GM12878 (cell line): ENCODE measurements around the gene PRORP. TPM values are rescaled to one million over a fixed set of nuclear protein-coding genes. Genes with fewer than 3 reads are reported as not detected.

Source experiments
- ATAC-seq: fragments of 200-7000 bp; cut with Tn5 transposase; 3 replicates; pipeline ENCODE4 v1.9.1; 2020; ENCODE audit warnings: mild to moderate bottlenecking, moderate library complexity
- BruUV-seq: library from RNA; stranded (reverse); fragments of 400-500 nt; replicated peaks from 2 replicates; lab custom pipeline; 2021; lab: Mats Ljungman, UMichigan
- CTCF ChIA-PET: fragments of 300-600 bp; sonication (Branson Sonifier 250); formaldehyde crosslinking; extraction: SDS; loops from one replicate; lab custom pipeline; 2021; ENCODE audit warnings: inconsistent platforms; lab: Yijun Ruan, JAX
- POLR2A ChIA-PET: fragments of 350-600 bp; formaldehyde crosslinking; extraction: SDS; loops from one replicate; lab custom pipeline; 2021; ENCODE audit warnings: inconsistent platforms; lab: Charles Lee
- RAD21 ChIA-PET: fragments of 300-600 bp; sonication (Branson Sonifier 250); formaldehyde crosslinking; loops from one replicate; lab custom pipeline; 2023; ENCODE audit warnings: antibody characterized with exemption; ENCODE audit not compliant: unreplicated experiment; lab: Charles Lee
- SMC1A ChIA-PET: fragments of 300-600 bp; sonication (Branson Sonifier 250); formaldehyde crosslinking; loops from one replicate; lab custom pipeline; 2023; ENCODE audit not compliant: unreplicated experiment, uncharacterized antibody; lab: Charles Lee
- DNase-seq: peaks from one replicate; pipeline ENCODE4 v3.0.0-alpha.2; 2011; ENCODE audit warnings: low read depth, low spot score
- FAIRE-seq: peaks from 3 replicates; lab custom pipeline; 2011; peaks lifted over from hg19 to GRCh38; lab: Jason Lieb, UNC
- H2AFZ ChIP-seq: 2 replicates; pipeline ENCODE4 v1.6.0; 2011; ENCODE audit warnings: low read depth, low read length, control low read depth; ENCODE audit not compliant: control insufficient read depth
- H3K27ac ChIP-seq: 2 replicates; pipeline ENCODE4 v1.5.1; 2011; ENCODE audit warnings: control low read depth; ENCODE audit not compliant: control insufficient read depth, insufficient read depth
- H3K27me3 ChIP-seq, 2 experiments: replicated peaks in 1 of 2; 2 replicates each; pipeline versions ENCODE4 v1.6.0 to v1.6.1; 2011; ENCODE audit warnings: low read length in 1 of 2; ENCODE audit not compliant: control insufficient read depth in 2 of 2, insufficient read depth in 2 of 2
- H3K36me3 ChIP-seq, 2 experiments: 2 replicates each; pipeline ENCODE4 v1.5.1; 2011; ENCODE audit warnings: low read length in 1 of 2; ENCODE audit not compliant: control insufficient read depth in 2 of 2, insufficient read depth in 2 of 2
- H3K4me1 ChIP-seq: 2 replicates; pipeline ENCODE4 v1.6.1; 2011; ENCODE audit warnings: mild to moderate bottlenecking, low read length, moderate library complexity, mixed read lengths; ENCODE audit not compliant: control insufficient read depth, insufficient read depth
- H3K4me2 ChIP-seq: 2 replicates; pipeline ENCODE4 v1.6.0; 2011; ENCODE audit warnings: control low read depth; ENCODE audit not compliant: control insufficient read depth, insufficient read depth
- H3K4me3 ChIP-seq: fragments of 200-600 bp; sonication (generic); 2 replicates; pipeline ENCODE4 v1.5.1; 2016
- H3K79me2 ChIP-seq: 2 replicates; pipeline ENCODE4 v1.6.0; 2011; ENCODE audit warnings: low read length; ENCODE audit not compliant: control insufficient read depth, insufficient read depth
- H3K9ac ChIP-seq: 2 replicates; pipeline ENCODE4 v1.8.0; 2011; ENCODE audit warnings: low read length, control low read depth, mixed read lengths; ENCODE audit not compliant: control insufficient read depth, insufficient read depth
- H3K9me3 ChIP-seq: replicated peaks from 3 replicates; pipeline ENCODE4 v1.5.1; 2011; ENCODE audit warnings: mild to moderate bottlenecking, low read length; ENCODE audit not compliant: control insufficient read depth, insufficient read depth
- H4K20me1 ChIP-seq: 2 replicates; pipeline ENCODE4 v1.6.0; 2011; ENCODE audit not compliant: control insufficient read depth, insufficient read depth
- E2F8 ChIP-seq: fragments of 450-650 bp; IDR thresholded peaks from 2 replicates; pipeline ENCODE4 v1.6.1; 2018; ENCODE audit warnings: mild to moderate bottlenecking, low read depth, moderate library complexity; ENCODE audit not compliant: partially characterized antibody
- RUNX3 ChIP-seq: IDR thresholded peaks from 2 replicates; pipeline ENCODE4 v1.6.1; 2012; ENCODE audit warnings: low read length, inconsistent platforms
- WGBS: methylation state at CpG from one replicate; pipeline ENCODE4 v1.1.6; 2016; ENCODE audit warnings: low lambda C conversion rate; ENCODE audit not compliant: insufficient replicate concordance, insufficient coverage; ENCODE audit errors: missing lambda C conversion rate; 5-methylcytosine and 5-hydroxymethylcytosine counted together
- in situ Hi-C: fragments of 300-500 bp; cut with MboI; formaldehyde crosslinking; loops from 9 replicates; pipeline ENCODE4 v1.14.3; 2018; ENCODE audit warnings: mixed read lengths
- intact Hi-C: fragments of 100-400 bp; cut with micrococcal nuclease; formaldehyde crosslinking; loops from one replicate; pipeline ENCODE4 v1.14.2; 2022; ENCODE audit not compliant: unreplicated experiment
- polyA plus RNA-seq, 11 experiments: library from polyadenylated mRNA; depleted of rRNA in 4 of 11; unstranded in 6 of 11; stranded (reverse) in 5 of 11; fragments of >200 nt; fragmentation: Nextera tagmentation in 4 of 11; fragmentation: Illumina TruSeq in 1 of 11; extraction: Ambion mirVana in 4 of 11; extraction: Trizol in 1 of 11; gene quantifications; 1 replicate in 1 of 11; 2 replicates in 10 of 11; pipeline versions ENCODE4 v1.2.1 to v1.2.3, GENCODE V29; 2011 to 2016; ENCODE audit warnings: inconsistent platforms in 2 of 11, missing spikeins in 2 of 11, low read depth in 1 of 11
- total RNA-seq, 4 experiments: library from RNA; depleted of rRNA in 3 of 4; stranded (reverse); fragments of >200 nt in 3 of 4; fragmentation: Illumina TruSeq in 1 of 4; extraction: Trizol in 1 of 4; gene quantifications; 2 replicates each; pipeline versions ENCODE4 v1.2.1 to v1.2.3, GENCODE V29; 2013 to 2021

PRORP gene
- total and polyA plus RNA-seq, 10 of the 15 experiments (the other 5 are each of a cell fraction or from before 2014, with no cell fraction given): 38.8 to 61.3 (median 46.7) TPM

- in situ Hi-C loops: loop anchor here (5.0 kb wide), 2 partner anchors 263 to 543 kb away; no protein-coding TSS in a partner anchor
- Histone ChIP-seq H3K27ac (0 out of 2 replicates have a peak overlapping the region, but pooled peaks have one; percentile 37), H3K27me3 (no peaks in the 10 kb centered on the region), H3K4me1 (peaks cover 10% of the 10 kb centered on the region), H3K4me3 (no peak overlapping the region), H3K4me2 (peak overlapping the region; percentile 33), H4K20me1 (no peaks in the 10 kb centered on the region), H3K36me3 (peaks cover 1 to 4% of the 10 kb centered on the region in 2 experiments; a peak in 3 of 4 replicates), H2AFZ (no peak overlapping the region; the same call in 1 of the 2 replicates), H3K9me3 (no peaks in the 10 kb centered on the region), H3K9ac (no peak overlapping the region), H3K79me2 (peaks cover 4% of the 10 kb centered on the region)
- ChIA-PET RAD21 (interaction anchor here (0.6 to 9.8 kb wide), 10 partner anchors 10 to 272 kb away, joined by 4 to 257 read pairs (median 7); partner anchors contain the start of gene NFKBIA), SMC1A (interaction anchor here (0.6 to 16.3 kb wide), 20 partner anchors 11 to 545 kb away, joined by 3 to 362 read pairs (median 4); partner anchors contain the start of gene NFKBIA), POLR2A (interaction anchor here (0.6 to 1.5 kb wide), 10 partner anchors 10 to 331 kb away, joined by 3 to 9 read pairs (median 3); partner anchors contain the start of genes FAM177A1 and PPP2R3C), CTCF (interaction anchor here (0.6 to 11.8 kb wide), 12 partner anchors 14 to 678 kb away, joined by 3 to 324 read pairs (median 6); partner anchors contain the start of gene NFKBIA)
- no TSS peak for BruUV-seq
- no peak for DNase-seq
- ATAC-seq: peak; percentile 74
- FAIRE-seq: no peak
- intact Hi-C loops: loop anchor here (5.0 kb wide), 3 partner anchors 83 to 543 kb away; partner anchors contain the start of gene PSMA6
- WGBS: 100% methylated on average over 1 of the region's 1 CpG
- TF ChIP-seq RUNX3: peak; percentile 76
- no peak for TF ChIP-seq E2F8
Measured at GRCh38 chr14:35144029-35144428, 21.7 kb downstream of the PRORP start.
